Endothelial cell (in vitro differentiated cells): ENCODE data around the gene TCEANC. TPM values are rescaled to one million over a fixed set of nuclear protein-coding genes. Genes with fewer than 3 reads are reported as not detected.
A peak's percentile ranks its signal among the peaks of the same experiment; 100 is the strongest.

Experiments used
- DNase-seq: peaks from one replicate; pipeline ENCODE4 v3.0.0; 2021; ENCODE audit warnings: low spot score
- H3K27ac Mint-ChIP-seq: one replicate; pipeline ENCODE4 v1.8.0; 2021; ENCODE audit warnings: mixed read lengths, inconsistent platforms; ENCODE audit not compliant: unreplicated experiment
- H3K27me3 Mint-ChIP-seq: one replicate; pipeline ENCODE4 v1.8.0; 2021; ENCODE audit warnings: mild to moderate bottlenecking, moderate library complexity, mixed read lengths, inconsistent platforms; ENCODE audit not compliant: unreplicated experiment
- H3K36me3 Mint-ChIP-seq: one replicate; pipeline ENCODE4 v1.8.0; 2021; ENCODE audit warnings: mild to moderate bottlenecking, low read depth, mixed read lengths, inconsistent platforms; ENCODE audit not compliant: unreplicated experiment
- H3K4me1 Mint-ChIP-seq: one replicate; pipeline ENCODE4 v1.8.0; 2021; ENCODE audit warnings: mild to moderate bottlenecking, mixed read lengths, inconsistent platforms; ENCODE audit not compliant: unreplicated experiment
- H3K4me3 Mint-ChIP-seq: one replicate; pipeline ENCODE4 v1.8.0; 2021; ENCODE audit warnings: mild to moderate bottlenecking, mixed read lengths, inconsistent platforms; ENCODE audit not compliant: unreplicated experiment
- H3K9me3 Mint-ChIP-seq: one replicate; pipeline ENCODE4 v1.8.0; 2021; ENCODE audit warnings: mixed read lengths, inconsistent platforms; ENCODE audit not compliant: unreplicated experiment
- total RNA-seq: library from RNA; stranded (reverse); fragmentation: NEBNext Ultra II Directional; extraction: Animal tissue kit (Norgen Biotek cat#: 25700); gene quantifications from one replicate; pipeline ENCODE4 v1.2.1, GENCODE V29; 2021; ENCODE audit not compliant: unreplicated experiment
- TF ChIP-seq, protein P1 (sequence below): fragments of 200-600 bp; sonication (generic); IDR thresholded peaks from one replicate; pipeline ENCODE4 v1.5.0; 2021; ENCODE audit warnings: antibody characterized with exemption; ENCODE audit not compliant: unreplicated experiment

The TCEANC gene
- total RNA-seq, 1 donor from 2014 or later, result 3.8 TPM

DNA sequence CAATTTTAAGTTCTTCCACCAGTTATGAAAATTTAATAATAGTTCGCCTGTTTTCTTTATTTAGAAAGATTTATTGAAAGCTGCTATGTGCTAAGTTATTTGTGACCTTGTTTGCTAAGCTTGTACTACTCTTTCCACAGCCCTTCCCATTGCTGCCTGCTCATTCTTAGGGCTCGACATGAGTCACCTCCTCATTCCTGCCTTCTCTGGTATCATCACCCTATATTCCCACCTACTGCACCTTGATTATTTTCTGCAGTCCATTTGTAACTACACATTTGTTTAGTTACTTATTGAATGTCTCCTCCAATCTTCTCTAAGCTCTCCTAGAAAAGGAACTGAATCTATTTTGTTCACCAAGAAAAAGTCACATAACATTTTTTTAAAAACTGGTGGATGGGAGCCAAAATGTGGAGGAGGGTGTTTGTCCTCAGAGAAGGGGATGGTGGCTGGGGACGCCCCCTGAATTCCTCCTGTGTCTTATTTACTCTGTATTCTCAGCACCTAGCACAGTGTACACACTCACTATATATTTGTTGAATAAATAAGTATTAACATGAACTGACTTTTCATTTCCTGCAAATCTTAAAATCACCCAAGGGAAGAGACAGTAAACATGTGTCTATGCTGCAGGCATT, 32.3 kb downstream of the TCEANC start:
- no peak for DNase-seq
- no peaks in the 10 kb centered on the region for H3K36me3 Mint-ChIP-seq
- H3K27me3 Mint-ChIP-seq, result no peaks in the 10 kb centered on the region

DNA sequence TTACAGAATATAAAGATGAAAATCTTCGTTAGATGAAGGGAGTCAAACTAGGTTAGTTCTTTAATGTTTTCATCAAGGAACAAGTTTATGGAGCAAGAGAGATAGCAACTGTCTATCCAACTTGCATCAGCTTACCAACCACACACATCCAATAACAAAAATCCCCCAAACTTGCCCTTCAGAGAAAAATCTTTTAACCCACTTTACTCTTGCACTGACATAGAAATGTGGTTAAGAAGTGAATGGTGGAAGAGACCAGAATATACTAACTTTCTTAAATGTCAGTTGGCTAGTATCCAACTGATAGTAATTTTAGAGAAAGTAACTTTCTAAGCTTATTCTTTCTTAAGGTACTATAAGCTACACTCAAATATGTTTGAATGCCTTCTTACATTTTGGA, 34.3 kb downstream of the TCEANC start:
- TF ChIP-seq, protein P1, sequence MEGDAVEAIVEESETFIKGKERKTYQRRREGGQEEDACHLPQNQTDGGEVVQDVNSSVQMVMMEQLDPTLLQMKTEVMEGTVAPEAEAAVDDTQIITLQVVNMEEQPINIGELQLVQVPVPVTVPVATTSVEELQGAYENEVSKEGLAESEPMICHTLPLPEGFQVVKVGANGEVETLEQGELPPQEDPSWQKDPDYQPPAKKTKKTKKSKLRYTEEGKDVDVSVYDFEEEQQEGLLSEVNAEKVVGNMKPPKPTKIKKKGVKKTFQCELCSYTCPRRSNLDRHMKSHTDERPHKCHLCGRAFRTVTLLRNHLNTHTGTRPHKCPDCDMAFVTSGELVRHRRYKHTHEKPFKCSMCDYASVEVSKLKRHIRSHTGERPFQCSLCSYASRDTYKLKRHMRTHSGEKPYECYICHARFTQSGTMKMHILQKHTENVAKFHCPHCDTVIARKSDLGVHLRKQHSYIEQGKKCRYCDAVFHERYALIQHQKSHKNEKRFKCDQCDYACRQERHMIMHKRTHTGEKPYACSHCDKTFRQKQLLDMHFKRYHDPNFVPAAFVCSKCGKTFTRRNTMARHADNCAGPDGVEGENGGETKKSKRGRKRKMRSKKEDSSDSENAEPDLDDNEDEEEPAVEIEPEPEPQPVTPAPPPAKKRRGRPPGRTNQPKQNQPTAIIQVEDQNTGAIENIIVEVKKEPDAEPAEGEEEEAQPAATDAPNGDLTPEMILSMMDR, result no peak
- DNase-seq, result no peak
- no peaks in the 10 kb centered on the region for H3K9me3 Mint-ChIP-seq
- no peak overlapping the region for H3K27ac Mint-ChIP-seq
- H3K36me3 Mint-ChIP-seq, result no peaks in the 10 kb centered on the region
- H3K4me1 Mint-ChIP-seq, result peaks cover 7% of the 10 kb centered on the region
- peaks cover 3% of the 10 kb centered on the region for H3K27me3 Mint-ChIP-seq
- no peak overlapping the region for H3K4me3 Mint-ChIP-seq

More for the DNA sequence above, 32.3 kb downstream of the TCEANC start:
- TF ChIP-seq, protein P1, result no peak
- Mint-ChIP-seq H3K9me3 (no peaks in the 10 kb centered on the region), H3K27ac (no peak overlapping the region), H3K4me1 (peaks cover 1% of the 10 kb centered on the region), H3K4me3 (no peak overlapping the region)

DNA sequence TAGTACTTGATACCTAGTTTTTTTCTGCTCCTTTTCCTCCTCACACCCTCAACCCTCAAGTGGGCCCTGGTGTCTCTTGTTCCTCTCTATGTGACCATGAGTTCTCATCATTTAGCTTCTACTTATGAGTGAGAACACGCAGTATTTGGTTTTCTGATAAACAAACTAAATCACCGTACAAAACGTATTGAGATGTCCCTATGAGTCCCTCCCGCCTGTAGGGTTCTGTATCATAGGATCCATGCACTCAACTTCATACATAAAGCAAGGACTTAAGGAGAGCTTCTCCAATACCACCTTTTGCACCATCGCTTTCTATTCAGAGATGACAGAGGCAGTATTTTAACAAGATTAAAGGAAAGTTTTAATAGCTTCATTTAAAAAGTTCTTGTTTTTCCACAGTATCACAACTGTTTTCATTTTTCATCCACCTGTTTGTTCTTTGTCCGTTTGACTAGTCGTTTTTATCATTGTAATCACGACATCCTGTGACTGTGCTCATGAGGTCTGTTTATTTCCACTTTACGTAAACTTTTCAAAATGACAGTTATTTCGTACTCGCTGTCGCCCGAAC, 35.5 kb downstream of the TCEANC start:
- Mint-ChIP-seq H3K9me3 (no peaks in the 10 kb centered on the region), H3K36me3 (no peaks in the 10 kb centered on the region), H3K27ac (peak overlapping the region; percentile 75), H3K27me3 (peaks cover 3% of the 10 kb centered on the region), H3K4me3 (peak overlapping the region; percentile 91), H3K4me1 (peaks cover 16% of the 10 kb centered on the region)
- TF ChIP-seq, protein P1, result no peak
- DNase-seq, result no peak

DNA sequence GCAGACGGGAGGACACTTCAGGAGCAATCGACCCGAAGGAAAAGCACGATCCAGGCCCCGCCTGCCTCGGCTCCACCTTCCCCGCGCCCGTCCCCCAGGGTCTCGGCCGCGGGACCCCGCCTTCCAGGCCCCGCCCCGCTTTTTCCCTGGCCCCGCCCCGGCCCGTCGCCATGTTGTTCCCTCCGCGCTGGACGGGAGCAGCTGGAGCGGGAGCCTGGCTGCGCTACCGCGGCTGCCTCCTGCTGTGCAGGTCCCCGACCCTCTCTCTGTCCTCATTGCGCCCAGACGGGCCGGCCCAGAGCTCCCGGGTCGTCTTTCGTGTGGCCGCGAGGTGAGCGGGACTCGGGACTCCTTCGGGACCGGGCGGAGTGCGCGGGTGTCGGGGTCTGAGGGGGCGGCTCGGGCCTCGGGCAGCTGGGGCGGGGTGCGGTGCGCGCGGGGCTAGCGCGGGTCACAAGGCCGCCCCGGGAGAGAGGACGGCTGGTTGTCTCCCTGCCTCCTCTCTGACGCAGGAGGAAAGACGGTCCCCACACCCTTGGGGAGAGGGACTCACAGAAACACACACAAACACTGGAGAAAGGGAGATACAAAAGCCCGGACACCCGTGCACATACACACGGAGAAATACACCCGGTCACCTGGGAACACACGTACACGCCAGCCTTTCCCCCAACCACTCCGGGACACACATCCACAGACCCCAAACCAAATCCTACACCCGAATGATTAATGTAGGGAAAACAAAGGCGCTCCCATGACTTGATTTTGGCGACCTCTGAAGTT, 36.2 kb downstream of the TCEANC start, which contains the start of gene RAB9A:
Gene RAB9A (plus strand): TSS at position 171 of the 783 bp plus-strand sequence. CDS start 19,619 bp downstream, outside the sequence.
- Mint-ChIP-seq H3K27me3 (peaks cover 3% of the 10 kb centered on the region), H3K36me3 (no peaks in the 10 kb centered on the region), H3K4me3 (peak within 1 kb of the TSS; percentile 91), H3K9me3 (no peaks in the 10 kb centered on the region), H3K27ac (peak within 1 kb of the TSS; percentile 78), H3K4me1 (peaks cover 20% of the 10 kb centered on the region)
- TF ChIP-seq, protein P1, result no peak
- peak; percentile 85 for DNase-seq
